ENCODE results near the gene NMS.
"Not testable (repeated sequence)": the region's sequence is repeated elsewhere in the genome, so short reads cannot be mapped to it uniquely, and the experiment has no call there.

The NMS gene, protein sequence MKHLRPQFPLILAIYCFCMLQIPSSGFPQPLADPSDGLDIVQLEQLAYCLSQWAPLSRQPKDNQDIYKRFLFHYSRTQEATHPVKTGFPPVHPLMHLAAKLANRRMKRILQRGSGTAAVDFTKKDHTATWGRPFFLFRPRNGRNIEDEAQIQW

DNA sequence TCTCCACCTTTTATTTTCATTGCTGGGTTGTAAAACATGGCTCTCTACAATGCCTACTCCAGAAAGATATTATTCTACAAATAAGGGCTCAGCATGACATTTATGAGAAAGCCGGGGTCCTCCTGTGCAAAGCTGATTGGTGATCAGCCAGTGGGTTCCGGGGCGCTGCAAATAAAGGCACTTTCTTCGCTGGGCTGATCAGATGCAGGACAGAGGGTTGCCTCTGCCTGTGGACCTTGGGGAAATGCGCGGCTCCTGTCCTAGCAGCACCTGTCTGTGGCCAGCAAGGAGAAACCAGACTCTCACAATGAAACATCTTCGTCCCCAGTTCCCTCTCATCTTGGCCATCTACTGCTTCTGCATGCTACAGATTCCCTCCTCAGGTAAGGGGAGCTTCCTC, at the start of gene NMS:
NMS (plus strand) TSS at position 301 of the 400 bp plus-strand sequence; CDS start at position 308, 7 bp downstream.
- DNase-seq (ENCODE audit: low spot score), result no peak

GRCh38 chr2:100422320-100423055, 47.8 kb upstream of the NMS start:
- peak; percentile 86 for DNase-seq (ENCODE audit: low spot score)

DNA sequence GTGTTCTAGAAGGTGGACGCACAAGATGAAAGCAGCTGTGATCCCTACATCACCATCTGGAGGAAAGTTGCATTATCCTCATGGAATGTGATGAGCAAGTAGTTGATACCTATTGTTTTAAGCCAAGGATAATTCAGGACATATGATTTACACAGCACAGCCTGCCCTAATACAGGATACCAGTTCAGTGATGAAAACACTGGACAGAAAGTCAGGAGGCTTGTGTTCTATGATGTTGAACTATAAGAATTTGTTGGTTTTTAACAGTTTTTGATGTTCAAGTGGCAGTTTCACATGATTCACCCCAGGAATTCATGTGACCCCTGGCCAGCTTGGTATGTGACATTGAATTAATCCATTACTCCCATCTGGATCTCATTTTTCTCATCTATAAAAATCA, 46.7 kb upstream of the NMS start:
- no peak for DNase-seq (ENCODE audit: low spot score)

GRCh38 chr2:100424277-100424875, 45.9 kb upstream of the NMS start:
- no peak for DNase-seq (ENCODE audit: low spot score)

- no peak for DNase-seq (ENCODE audit: low spot score)
Measured at GRCh38 chr2:100425107-100425506, 45.2 kb upstream of the NMS start.

DNA sequence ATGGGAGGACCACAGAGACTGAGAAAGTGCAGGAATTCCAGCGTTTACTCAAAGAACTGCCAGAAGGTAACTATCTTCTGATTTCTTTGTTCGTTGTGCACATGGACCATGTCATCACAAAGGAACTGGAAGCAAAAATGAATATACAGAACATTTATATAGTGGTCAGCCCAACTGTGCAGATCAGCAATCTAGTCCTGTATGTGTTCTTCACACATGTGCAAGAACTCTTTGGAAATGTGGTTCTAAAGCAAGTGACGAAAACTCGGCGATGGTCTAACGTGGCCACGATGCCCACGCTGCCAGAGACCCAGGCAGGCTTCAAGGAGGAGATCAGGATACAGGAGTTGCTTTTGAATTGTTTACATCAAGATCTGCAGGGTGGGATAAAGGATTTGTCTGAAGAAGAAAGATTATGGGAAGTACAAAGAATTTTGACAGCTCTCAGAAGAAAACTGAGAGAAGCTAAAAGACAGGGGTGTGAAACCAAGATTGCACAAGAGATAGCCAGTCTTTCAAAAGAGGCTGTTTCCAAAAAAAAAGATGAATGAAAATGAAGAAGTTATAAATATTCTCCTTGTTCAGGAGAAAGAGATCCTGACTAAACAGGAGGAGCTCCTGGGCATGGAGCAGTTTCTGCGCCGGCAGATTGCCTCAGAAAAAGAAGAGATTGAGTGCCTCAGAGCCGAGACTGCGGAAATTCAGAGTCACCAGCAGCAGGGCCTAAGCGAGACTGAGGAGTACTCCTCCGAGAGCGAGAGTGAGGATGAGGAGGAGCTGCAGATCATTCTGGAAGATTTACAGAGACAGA, 44.5 kb upstream of the NMS start:
- no peak for DNase-seq (ENCODE audit: low spot score)

GRCh38 chr2:100426384-100426720, 43.9 kb upstream of the NMS start:
- no peak for DNase-seq (ENCODE audit: low spot score)

GRCh38 chr2:100427111-100427510, 43.2 kb upstream of the NMS start:
- DNase-seq (ENCODE audit: low spot score), result no peak

GRCh38 chr2:100427627-100428258, 42.5 kb upstream of the NMS start:
- peak; percentile 42 for DNase-seq (ENCODE audit: low spot score)

- DNase-seq (ENCODE audit: low spot score), result no peak
Measured at GRCh38 chr2:100429726-100430125, 40.6 kb upstream of the NMS start.

- no peak for DNase-seq (ENCODE audit: low spot score)
Measured at GRCh38 chr2:100437751-100438150, 32.5 kb upstream of the NMS start.

DNA sequence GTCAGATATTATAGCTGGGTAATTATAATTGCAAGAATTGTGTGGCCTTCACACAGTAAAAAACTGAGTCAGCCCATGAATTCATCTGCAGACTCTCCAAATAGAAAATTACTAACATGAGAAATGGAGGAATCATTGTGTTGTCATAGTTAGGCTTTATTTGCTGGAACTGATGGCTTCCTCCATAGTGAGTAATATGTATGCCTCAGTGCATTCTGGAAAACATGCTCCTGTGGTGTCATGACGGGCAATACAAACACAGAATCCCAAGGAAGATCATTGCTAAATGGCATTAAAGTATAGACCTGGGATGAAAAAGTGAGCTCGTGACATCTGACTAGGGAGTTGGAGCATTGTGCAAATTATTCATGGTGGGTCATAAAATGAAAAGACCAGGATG, 23.6 kb upstream of the NMS start:
- no peak for DNase-seq (ENCODE audit: low spot score)

- no peak for DNase-seq (ENCODE audit: low spot score)
Measured at GRCh38 chr2:100451092-100451491, 19.2 kb upstream of the NMS start.

- DNase-seq (ENCODE audit: low spot score), result no peak
Measured at GRCh38 chr2:100451734-100452133, 18.5 kb upstream of the NMS start.

DNA sequence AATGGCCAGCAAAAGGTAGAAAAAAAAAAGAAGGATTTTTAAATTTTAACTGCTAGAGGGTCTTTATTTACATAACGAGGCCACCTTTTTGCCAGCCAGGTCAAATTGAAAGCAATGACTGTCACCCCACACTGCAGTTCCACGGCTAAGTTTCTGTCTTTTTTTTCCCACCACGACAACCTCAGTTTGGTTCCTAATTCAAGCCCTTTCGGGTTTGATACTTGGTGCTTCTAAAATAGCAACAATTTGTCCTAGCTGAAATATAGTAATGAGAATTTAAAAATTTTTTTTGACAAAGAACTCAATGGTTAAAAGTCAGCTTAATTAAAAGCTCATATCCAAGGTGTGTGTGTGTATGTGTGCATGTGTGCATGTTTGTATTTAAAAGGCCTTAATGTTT, 16.4 kb upstream of the NMS start:
- DNase-seq (ENCODE audit: low spot score), result no peak

GRCh38 chr2:100456357-100456756, 13.9 kb upstream of the NMS start:
- not testable (repeated sequence) for DNase-seq (ENCODE audit: low spot score)

GRCh38 chr2:100460904-100461530, 9.3 kb upstream of the NMS start:
- DNase-seq (ENCODE audit: low spot score), result no peak

- DNase-seq (ENCODE audit: low spot score), result peak; percentile 55
Measured at GRCh38 chr2:100470898-100471514, 724 bp downstream of the NMS start.

GRCh38 chr2:100476606-100477005, 6.3 kb downstream of the NMS start:
- no peak for DNase-seq (ENCODE audit: low spot score)

DNA sequence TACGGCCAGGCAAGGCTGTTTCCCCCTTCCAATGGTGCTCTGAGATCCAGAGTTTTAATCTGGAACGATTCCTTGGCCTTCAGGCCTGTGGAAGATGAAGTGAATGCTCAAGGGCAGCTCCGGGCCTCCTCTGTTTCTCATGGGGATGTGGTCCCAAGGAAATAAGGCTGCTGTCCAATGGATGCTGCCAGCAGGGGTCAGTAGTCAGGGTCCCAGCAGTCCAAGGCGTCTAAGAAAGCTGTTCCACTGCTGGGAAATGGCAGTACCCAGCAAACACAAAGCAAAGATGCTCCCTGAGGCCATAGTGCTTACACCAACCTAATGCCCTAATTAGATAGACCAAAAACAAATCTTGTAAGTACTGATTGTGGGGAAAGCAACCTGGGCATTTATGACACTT, 12.5 kb downstream of the NMS start:
- no peak for DNase-seq (ENCODE audit: low spot score)

GRCh38 chr2:100483895-100484294, 13.6 kb downstream of the NMS start:
- no peak for DNase-seq (ENCODE audit: low spot score)
